ENCODE measurements around the gene SHKBP1. TPM values are rescaled to one million over a fixed set of nuclear protein-coding genes. Genes with fewer than 3 reads are reported as not detected.
"Not testable (repeated sequence)": the region's sequence is repeated elsewhere in the genome, so short reads cannot be mapped to it uniquely, and the experiment has no call there.

SHKBP1 gene
- polyA plus RNA-seq, 1 donor = 18.3 TPM

DNA sequence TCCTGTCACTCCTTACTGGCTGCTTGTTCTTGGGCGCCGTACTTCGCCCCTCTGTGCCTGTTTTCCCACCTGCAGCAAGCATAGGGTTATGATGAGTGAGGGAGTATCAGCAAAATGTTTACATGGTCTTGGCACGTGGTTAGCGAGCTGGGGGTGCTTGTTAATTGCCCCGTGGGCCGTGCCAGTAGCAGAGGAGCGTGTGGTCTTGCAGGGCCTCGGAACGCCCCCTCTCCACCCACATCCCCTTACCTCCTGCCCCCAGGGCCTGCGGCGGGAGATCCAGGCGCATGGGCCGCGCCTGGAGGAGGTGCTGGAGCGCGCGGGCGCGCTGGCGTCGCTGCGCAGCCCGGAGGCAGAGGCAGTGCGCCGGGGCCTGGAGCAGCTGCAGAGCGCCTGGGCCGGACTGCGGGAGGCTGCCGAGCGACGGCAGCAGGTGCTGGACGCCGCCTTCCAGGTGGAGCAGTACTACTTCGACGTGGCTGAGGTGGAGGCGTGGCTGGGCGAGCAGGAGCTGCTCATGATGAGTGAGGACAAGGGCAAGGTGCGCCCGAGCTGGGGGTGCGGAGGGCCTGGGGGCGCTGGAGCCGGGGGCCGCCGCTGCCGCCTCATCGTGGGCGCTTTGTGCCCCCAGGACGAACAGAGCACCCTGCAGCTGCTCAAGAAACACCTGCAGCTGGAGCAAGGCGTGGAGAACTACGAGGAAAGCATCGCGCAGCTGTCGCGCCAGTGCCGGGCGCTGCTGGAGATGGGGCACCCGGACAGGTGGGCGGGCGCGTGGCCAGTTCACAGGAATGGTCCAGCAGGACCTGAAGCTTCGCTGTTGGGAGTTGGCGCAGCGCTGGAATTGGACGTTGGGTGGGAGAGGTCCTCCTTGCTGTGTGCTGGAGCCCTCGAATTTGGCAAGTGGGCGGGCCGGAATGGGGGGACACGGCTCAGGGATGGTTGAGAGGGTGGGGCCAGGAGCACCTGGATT lies 22.5 kb upstream of the SHKBP1 start:
- no peak for DNase-seq (ENCODE audit: low read depth)

DNA sequence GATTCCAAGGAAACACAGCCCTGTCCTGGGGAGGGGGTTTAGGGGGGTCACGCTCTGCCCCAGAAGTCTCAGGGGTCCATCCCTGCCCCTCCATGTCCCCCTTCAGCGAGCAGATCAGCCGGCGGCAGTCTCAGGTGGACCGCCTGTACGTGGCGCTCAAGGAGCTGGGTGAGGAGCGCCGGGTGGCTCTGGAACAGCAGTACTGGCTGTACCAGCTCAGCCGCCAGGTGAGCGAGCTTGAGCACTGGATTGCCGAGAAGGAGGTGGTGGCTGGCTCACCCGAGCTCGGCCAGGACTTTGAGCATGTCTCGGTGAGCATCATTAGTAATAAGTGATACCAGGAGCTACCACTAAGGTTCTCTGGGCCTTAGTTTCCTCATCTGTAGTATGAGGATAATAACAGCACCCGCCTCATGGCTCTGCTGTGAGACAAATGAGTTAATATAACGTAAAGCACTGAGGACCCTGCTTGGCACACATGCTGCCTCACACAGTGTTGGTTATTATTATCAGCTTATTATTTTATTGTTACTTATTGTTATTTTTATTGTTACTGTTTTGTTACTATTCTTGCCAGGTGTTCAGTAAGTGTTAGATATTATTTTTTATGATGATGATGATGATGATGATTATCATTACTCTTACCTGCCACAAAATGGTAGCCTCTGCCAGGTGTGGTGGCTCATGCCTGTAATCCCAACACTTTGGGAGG lies 20.5 kb upstream of the SHKBP1 start:
- no peak for DNase-seq (ENCODE audit: low read depth)

DNA sequence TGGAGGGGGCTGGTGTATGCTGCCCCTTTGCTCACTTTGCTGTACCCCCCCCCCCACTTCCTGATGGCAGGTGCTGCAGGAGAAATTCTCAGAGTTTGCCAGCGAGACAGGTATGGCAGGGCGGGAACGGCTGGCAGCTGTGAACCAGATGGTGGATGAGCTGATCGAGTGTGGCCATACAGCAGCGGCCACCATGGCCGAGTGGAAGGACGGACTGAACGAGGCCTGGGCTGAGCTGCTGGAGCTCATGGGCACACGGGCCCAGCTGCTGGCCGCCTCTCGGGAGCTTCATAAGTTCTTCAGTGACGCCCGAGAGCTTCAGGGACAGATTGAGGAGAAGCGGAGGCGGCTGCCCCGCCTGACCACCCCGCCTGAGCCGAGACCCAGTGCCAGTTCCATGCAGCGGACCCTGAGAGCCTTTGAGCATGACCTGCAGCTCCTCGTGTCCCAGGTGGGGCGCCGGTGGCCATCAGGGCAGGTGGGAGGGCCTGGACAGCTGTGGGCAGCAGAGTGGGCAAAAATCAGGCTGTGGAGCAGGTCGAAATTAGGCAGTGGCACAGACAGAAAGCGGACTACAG lies 19.6 kb upstream of the SHKBP1 start:
- DNase-seq (ENCODE audit: low read depth) = no peak

DNA sequence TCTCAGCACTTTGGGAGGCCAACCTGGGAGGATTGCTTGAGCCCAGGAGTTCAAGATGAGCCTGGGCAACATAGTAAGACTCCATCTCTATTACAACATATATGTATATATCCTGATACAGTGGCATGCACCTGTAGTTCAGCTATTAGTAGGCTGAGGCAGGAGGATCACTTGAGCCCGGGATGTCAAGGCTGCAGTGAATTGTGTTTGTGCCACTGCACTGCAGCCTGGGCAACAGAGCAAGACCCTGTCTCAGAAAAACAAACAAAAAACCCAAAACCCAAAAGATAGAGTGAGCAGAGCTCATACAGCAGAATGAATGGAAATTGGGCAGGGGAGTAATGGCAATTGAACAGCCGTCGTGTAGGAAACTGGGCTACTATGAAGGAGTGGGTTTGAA lies 17.3 kb upstream of the SHKBP1 start:
- no peak for DNase-seq (ENCODE audit: low read depth)

DNA sequence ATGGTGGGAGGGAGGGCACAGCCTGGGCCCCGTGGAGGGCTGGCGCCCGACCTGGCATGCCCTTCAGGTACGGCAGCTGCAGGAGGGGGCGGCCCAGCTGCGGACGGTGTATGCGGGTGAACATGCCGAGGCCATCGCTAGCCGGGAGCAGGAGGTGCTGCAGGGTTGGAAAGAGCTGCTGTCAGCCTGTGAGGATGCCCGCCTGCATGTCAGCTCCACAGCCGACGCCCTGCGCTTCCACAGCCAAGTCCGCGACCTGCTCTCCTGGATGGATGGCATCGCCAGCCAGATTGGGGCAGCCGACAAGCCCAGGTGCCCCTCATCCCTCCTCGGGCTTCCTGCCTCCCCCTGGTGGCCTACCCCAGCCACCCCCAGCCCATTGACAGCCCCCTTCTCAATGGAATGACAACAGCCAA lies 16.6 kb upstream of the SHKBP1 start:
- no peak for DNase-seq (ENCODE audit: low read depth)

DNA sequence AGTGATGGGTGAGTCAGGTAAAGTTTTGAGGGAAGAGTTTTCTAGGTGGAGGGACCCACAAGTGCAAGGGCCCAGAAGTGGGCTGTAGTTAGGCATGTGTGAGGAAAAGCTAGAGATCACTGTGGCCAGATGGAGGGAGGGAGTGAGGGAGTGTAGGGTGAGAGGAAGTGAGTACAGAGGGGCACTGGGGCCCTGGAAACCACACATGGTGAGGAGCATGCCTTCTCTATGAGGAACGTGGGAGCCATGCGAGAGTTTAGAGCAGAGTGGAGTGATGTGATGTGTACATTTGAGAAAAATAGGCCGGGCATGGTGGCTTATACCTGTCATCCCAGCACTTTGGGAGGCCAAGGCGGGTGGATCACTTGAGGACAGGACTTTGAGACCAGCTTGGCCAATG lies 14.7 kb upstream of the SHKBP1 start:
- no peak for DNase-seq (ENCODE audit: low read depth)

DNA sequence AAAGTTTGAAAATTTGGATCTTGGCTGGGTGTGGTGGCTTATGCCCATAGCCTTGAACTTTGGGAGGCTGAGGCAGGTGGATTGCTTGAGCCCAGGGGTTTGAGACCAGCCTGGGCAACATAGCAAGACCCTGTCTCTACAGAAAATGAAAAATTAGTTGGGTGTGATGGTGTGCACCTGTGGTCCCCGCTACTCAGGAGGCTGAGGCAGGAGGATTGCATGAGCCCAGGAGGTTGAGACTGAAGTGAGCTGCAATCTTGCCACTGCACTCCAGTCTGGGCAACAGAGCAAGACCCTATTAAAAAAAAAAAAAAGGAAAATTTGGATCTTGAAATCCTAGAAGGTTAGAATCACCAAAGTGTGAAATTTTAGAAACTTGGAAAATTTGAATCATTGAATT lies 12.1 kb upstream of the SHKBP1 start:
- DNase-seq (ENCODE audit: low read depth) = not testable (repeated sequence)

DNA sequence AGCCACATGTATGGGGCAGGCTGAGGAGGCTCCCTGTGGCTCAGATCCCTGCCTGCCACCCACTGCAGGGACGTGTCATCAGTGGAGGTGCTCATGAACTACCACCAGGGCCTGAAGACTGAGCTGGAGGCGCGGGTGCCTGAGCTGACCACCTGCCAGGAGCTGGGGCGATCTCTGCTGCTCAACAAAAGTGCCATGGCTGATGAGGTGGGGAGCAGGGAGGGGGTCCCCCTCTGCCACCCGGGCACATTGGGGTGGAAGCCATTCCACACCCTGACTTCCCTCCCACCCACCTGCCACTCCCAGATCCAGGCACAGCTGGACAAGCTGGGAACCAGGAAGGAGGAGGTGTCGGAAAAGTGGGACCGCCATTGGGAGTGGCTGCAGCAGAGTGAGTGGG lies 11.3 kb upstream of the SHKBP1 start:
- no peak for DNase-seq (ENCODE audit: low read depth)

DNA sequence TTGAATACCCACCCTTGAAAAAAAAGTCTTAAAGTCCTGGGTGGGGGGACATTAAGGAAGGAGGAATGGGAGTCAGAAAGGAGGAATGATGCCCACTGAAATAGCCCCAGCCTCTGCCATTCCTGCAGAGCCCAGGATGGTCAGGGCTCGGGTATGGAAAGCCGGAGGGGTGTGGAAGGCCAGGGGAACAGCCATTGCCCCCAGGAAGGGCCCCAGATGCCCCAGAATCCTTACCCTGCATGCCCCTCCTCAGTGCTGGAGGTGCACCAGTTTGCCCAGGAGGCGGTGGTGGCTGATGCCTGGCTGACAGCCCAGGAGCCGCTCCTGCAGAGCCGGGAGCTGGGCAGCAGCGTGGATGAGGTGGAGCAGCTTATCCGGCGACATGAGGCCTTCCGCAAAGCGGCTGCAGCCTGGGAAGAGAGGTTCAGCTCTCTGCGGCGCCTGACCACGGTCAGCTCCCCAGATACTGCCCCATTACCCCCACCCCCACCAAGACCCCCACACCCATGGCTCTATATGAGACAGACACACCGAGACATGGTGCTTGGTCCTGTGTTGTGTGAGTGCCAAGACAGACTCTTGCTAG lies 10.7 kb upstream of the SHKBP1 start:
- no peak for DNase-seq (ENCODE audit: low read depth)

DNA sequence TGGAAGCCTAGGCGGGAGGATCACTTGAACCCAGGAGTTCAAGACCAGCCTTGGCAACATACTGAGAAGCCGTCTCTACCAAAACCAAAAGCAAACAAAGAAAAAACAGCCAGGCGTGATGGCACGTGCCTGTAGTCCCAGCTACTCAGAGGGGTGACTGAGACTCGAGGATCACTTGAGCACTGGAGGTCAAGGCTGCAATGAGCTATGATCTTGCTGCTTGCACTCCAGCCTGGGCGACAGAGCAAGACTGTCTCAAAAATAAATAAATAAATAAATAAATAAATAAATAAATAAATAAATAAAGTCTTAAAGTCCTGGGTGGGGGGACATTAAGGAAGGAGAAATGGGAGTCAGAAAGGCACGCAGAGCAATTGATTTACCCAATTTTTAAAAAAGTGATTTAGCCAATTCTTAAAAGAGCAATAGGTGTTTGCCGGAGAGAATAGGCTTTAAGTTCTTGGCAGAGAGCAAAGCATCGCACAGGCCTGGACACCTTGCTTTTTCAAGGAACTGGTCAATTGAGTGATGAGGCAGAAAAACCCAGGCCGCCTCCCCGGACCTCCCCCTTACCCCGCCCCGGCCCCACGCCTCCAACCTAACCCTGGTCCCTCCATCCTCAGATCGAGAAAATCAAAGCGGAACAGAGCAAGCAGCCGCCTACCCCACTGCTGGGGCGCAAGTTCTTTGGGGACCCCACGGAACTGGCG lies 9.5 kb upstream of the SHKBP1 start:
- DNase-seq (ENCODE audit: low read depth) = no peak

DNA sequence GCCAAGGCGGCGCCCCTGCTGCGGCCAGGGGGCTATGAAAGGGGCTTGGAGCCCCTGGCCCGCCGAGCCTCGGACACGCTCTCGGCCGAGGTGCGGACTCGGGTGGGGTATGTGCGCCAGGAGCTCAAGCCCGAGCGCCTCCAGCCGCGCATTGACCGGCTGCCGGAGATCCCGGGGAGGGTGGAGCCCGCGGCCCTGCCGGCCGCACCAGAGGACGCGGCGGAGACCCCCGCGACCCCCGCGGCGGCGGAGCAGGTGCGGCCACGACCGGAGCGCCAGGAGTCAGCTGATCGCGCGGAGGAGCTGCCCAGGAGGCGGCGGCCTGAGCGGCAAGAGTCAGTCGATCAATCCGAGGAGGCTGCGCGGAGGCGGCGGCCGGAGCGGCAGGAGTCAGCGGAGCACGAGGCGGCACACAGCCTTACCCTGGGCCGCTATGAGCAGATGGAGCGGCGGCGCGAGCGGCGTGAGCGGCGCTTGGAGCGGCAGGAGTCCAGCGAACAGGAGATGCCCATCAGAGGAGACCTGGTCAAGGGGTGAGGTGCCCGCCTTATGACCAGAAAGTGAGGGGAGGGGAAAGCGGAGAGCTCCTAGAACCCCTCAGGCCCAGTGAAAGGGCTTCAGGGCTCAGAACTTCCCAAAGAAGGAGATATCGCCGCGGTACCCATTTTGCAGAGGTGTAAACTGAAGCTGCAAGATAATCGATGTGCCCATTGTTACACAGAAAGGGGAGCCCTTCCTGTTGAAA lies 8.8 kb upstream of the SHKBP1 start:
- DNase-seq (ENCODE audit: low read depth) = no peak

DNA sequence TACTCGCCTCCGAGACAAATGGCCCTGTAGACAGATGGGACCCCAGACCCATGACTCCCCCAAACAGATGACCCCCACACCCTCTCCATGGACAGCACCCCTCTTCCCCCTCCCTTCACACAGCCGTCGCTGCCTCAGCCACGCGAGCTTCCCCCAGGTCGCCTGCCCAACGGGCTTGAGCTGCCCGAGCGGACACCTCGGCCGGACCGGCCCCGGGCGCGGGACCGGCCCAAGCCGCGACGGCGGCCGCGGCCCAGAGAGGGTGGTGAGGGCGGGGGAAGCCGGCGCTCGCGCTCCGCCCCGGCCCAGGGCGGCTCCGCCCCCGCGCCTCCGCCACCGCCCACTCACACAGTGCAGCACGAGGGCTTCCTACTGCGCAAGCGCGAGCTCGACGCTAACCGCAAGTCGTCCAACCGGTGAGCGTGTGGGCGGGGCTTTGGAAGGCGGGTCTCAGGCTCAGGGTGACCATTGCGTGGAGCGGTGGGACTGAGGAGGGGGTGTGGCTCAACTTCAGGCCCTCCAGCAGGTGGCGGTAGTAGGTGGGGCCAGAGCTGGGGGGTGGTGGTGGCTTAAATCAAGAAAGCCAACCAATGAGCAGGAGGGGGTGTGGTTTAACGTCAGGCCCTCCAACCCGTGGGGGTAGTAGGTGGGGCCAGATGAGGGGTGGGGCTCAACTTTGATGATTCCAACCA lies 6.2 kb upstream of the SHKBP1 start:
- peak; percentile 85 for DNase-seq (ENCODE audit: low read depth)

DNA sequence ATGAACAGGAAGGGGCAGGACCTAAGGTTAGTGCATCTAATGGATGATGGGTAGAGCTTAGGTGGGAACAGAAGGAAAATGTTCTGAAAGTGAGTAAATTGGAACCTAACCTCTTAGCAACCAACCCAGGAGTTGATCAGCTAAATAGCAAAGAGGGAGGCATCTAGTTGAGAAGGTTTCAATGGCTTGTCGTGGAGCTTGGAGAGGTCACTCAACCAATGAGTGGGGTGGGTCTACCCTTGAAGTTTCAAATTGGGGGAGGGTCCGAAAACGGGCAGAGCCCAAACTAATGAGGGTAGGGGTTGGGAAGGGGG lies 5.7 kb upstream of the SHKBP1 start:
- no peak for DNase-seq (ENCODE audit: low read depth)

DNA sequence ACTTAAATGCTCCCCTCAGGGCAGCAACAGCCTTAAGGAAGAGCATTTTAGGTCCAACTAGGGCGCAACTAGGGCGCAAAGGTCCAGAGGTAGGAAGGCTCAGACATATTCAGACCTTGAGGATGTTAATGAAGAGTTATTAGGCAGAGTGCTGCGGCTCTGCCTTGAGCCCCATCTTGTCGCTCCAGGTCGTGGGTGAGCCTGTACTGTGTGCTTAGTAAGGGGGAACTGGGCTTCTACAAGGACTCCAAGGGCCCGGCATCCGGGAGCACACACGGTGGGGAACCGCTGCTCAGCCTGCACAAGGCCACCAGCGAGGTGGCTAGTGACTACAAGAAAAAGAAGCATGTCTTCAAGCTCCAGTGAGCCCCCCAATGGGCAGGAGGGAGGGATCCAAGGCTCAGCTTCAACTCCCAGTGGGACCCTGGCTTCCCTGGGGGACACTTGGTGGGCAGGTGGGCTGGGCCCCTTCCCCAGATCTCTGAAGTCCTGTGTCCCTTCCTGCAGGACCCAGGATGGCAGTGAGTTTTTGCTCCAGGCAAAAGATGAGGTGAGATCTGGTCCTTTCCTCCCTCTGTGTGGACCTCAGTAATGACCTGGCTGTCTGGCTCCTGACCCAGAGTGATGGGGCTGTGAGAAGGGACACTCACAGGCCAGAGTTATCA lies 4.7 kb upstream of the SHKBP1 start:
- no peak for DNase-seq (ENCODE audit: low read depth)

DNA sequence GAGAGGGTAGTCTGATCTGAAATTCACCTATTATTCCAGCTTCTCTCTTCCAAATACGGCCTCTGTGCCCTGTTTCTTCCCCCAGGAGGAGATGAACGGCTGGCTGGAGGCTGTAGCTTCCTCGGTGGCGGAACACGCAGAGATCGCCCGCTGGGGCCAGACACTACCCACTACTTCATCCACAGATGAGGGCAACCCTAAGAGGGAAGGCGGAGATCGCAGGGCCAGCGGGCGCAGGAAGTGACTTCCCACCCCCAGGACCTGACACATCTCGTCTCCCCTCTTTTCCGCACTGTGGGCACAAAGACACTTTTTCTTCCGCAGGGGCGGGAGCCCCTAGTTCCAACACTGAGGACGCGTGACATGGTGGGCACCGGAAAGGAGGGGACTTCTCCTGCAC lies 1.3 kb upstream of the SHKBP1 start:
- DNase-seq (ENCODE audit: low read depth) = no peak

DNA sequence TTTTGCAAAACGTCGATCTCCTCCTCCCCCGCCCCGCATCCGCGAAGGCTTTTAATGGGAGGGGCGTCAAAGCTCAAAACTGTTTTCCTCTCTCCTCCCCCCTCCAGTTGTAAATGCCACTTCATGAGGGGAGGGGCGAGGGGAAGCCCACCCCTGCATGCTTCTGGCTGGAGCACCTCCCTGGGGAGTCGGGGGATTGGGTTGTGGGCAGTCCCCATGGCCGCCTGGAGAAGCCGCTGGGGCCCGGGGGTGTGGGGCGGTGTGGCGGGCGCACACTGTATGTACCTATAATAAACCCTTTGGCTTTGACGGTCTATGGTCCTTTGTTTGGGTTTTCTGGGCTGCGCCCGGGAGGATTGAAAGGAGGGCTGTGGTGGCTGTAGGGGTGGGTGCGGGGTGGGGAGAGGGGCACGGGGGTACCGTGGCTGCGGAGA lies 505 bp upstream of the SHKBP1 start:
- no peak for DNase-seq (ENCODE audit: low read depth)

DNA sequence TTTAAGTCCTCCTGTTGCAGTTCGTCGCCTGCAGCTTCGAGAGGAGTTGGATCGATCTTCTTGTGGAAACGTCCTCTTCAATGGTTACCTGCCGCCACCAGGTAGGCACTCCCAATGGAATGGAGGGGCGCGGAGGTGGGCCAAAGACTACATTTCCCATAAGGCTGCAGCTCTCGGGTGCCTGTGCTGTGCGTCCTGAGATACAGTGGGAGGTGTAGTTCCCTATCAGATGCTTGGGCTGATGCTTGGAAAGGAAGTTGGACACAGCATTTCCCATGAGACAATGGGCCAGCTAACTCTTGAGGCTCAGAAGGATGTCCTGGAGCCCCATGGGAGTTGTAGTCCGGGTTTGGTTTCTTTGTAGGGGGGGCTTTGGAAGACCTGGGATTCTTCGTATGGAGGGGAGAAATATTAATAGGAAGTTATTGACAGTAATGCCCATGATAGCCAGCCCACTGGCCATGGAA lies 1.8 kb downstream of the SHKBP1 start:
- DNase-seq (ENCODE audit: low read depth) = no peak

DNA sequence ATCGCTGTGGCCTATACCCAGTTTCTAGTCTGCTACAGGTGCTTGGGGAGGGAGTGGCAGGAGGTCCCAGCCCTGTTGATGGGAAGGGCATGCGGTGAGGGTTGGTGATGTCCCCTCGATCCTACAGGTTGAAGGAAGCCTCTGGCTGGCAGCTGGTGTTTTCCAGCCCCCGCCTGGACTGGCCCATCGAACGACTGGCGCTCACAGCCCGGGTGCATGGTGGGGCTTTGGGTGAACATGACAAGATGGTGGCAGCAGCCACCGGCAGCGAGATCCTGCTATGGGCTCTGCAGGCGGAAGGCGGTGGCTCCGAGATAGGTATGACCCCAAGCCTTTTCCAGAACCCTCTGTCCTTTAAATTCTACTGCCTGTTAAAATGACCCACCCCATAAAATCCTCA lies 3.9 kb downstream of the SHKBP1 start:
- no peak for DNase-seq (ENCODE audit: low read depth)

DNA sequence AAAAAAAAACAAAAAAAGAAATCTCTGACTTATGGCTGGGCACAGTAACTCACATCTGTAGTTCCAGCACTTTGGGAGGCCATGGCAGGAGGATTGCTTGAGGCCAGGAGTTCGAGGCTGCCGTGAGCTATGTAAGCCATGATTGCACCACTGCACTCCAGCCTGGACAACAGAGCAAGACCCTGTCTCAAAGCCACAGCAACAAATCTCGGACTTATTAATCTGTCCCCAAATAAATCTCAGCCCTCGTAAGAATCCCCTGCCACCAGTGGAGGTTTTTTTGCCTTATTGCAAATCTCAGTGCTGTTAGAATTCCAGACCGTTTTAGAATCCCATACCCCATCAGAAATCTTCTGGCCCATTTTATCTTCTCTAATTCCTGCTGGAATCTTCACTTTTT lies 4.9 kb downstream of the SHKBP1 start:
- DNase-seq (ENCODE audit: low read depth) = no peak

DNA sequence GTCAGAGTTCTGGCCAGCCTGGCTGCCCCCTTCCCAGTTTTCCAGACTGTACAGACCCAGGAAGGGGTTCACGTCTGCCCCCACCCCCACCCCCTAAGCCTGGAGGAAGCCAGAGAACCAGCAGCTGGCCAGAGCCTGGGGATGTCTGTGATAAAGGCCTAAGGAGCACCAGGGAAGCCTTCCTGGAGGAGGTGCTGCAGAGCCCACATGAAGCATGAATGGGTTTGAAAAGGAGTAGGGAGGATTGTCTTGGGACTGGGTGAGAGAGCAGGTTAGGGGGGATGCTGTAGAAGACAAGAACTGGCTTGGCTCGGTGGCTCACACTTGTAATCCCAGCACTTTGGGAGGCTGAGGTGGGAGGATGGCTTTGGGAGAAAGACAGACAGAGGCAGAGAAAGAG lies 5.8 kb downstream of the SHKBP1 start:
- no peak for DNase-seq (ENCODE audit: low read depth)

All from forelimb muscle (tissue), 1 donor.